Activated naive CD8-positive, alpha-beta T cell treated with anti-CD3 and anti-CD28 coated beads, Interleukin-2, amount 10 ng/mL, durations not matched to agents 7 days and 5 days (primary cell): ENCODE results near the gene ABR. TPM values are rescaled to one million over a fixed set of nuclear protein-coding genes. Genes with fewer than 3 reads are reported as not detected.

Experiments used
- ATAC-seq: fragments of 150-1000 bp; cut with Tn5 transposase; one replicate; pipeline ENCODE4 v1.10.0; 2021; ENCODE audit warnings: low read depth, moderate library complexity
- POLR2A ChIA-PET: fragments of 350-600 bp; sonication (Branson Sonifier 250); formaldehyde crosslinking; loops from one replicate; lab custom pipeline; 2021; ENCODE audit warnings: antibody characterized with exemption; lab: Charles Lee
- DNase-seq: peaks from one replicate; pipeline ENCODE4 v3.0.0; 2021
- H3K27ac Mint-ChIP-seq: one replicate; pipeline ENCODE4 v1.8.0; 2022; ENCODE audit warnings: mild to moderate bottlenecking, mixed read lengths
- H3K27me3 Mint-ChIP-seq: one replicate; pipeline ENCODE4 v1.8.0; 2022; ENCODE audit warnings: mild to moderate bottlenecking, moderate library complexity, mixed read lengths
- H3K36me3 Mint-ChIP-seq: one replicate; pipeline ENCODE4 v1.8.0; 2021; ENCODE audit warnings: mild to moderate bottlenecking, mixed read lengths
- H3K4me1 Mint-ChIP-seq: one replicate; pipeline ENCODE4 v1.8.0; 2021; ENCODE audit warnings: mixed read lengths
- H3K4me3 Mint-ChIP-seq: one replicate; pipeline ENCODE4 v1.8.0; 2022; ENCODE audit warnings: mild to moderate bottlenecking, moderate library complexity, mixed read lengths
- H3K9me3 Mint-ChIP-seq: one replicate; pipeline ENCODE4 v1.8.0; 2021; ENCODE audit warnings: mixed read lengths
- total RNA-seq, 2 experiments: library from RNA; stranded (reverse); gene quantifications; one replicate each; pipeline ENCODE4 v1.2.3, GENCODE V29; 2021

The ABR gene
- total RNA-seq, 2 experiments from 2014 or later: 156 to 158 TPM

DNA sequence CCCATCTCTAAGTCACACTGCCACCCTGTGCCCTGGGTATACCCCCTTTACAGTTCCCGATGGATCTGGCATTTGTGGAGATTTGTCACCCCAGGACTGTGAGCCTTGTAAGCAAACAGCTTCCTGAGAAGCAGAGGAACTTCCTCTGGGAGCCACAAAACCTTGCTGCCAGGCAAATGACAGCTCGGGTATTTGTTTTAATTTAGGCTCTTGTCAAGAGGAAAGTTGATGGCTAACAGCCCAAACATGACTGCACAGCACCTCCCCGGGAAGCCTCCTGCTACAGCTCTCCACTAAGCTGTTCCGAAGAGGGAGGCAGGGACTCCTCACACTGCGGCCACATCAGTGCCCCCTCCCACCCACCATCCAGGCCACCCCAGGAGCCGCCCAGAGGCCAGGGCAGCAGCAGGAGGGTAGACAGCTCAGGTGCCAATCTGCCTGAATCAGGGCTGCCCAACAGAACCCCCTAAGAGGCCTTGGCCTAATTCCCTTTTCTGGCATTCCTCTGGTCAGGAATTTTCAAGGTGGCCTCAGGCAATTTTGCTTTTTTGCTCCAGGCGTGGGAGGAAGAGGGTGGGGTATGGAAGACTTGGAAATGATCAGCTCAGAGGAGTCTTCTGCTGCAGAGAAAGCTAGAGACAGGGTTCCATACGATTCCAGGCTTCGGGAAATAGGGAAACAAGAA is 2.6 kb downstream of the ABR start:
- ATAC-seq: no peak
- POLR2A ChIA-PET: no interaction called here
- peaks cover 15% of the 10 kb centered on the region for H3K27me3 Mint-ChIP-seq
- H3K4me3 Mint-ChIP-seq: no peak overlapping the region
- no peak overlapping the region for H3K27ac Mint-ChIP-seq
- DNase-seq: no peak
- no peaks in the 10 kb centered on the region for H3K36me3 Mint-ChIP-seq
- peaks cover 4% of the 10 kb centered on the region for H3K4me1 Mint-ChIP-seq
- no peaks in the 10 kb centered on the region for H3K9me3 Mint-ChIP-seq

DNA sequence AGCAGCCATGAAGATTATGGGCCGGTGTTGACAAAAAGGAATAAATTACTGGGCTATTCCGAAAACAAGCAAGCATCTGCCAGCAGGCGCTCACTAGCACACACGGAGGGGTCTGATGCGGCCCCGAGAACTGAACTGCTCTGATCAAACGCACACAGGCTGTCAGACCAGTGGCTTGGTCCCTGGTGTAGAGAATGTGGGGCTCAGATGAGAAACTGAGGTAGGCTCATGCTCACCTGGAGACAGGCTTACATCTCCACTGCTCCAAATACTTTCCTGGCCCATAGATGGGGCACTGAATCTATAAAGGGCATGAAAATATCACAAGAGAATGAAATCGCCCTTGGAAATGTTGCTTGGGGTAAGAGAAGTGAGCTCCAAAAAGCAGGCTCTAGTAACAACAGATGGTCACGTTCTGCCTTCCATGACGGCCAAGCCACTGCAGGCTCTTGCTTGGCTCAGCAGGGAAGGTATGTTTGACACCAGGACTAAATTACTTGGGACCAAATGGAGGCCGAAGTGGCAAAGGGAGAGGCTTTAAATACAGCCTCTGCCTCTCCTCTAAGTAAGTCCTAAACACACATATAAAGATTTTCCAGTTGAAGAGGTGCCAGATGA is 5.4 kb downstream of the ABR start:
- no peak for ATAC-seq
- DNase-seq: no peak
- Mint-ChIP-seq H3K4me1 (peaks cover 11% of the 10 kb centered on the region), H3K27ac (no peak overlapping the region), H3K9me3 (no peaks in the 10 kb centered on the region), H3K36me3 (no peaks in the 10 kb centered on the region), H3K4me3 (no peak overlapping the region), H3K27me3 (peaks cover 14% of the 10 kb centered on the region)
- POLR2A ChIA-PET: no interaction called here

DNA sequence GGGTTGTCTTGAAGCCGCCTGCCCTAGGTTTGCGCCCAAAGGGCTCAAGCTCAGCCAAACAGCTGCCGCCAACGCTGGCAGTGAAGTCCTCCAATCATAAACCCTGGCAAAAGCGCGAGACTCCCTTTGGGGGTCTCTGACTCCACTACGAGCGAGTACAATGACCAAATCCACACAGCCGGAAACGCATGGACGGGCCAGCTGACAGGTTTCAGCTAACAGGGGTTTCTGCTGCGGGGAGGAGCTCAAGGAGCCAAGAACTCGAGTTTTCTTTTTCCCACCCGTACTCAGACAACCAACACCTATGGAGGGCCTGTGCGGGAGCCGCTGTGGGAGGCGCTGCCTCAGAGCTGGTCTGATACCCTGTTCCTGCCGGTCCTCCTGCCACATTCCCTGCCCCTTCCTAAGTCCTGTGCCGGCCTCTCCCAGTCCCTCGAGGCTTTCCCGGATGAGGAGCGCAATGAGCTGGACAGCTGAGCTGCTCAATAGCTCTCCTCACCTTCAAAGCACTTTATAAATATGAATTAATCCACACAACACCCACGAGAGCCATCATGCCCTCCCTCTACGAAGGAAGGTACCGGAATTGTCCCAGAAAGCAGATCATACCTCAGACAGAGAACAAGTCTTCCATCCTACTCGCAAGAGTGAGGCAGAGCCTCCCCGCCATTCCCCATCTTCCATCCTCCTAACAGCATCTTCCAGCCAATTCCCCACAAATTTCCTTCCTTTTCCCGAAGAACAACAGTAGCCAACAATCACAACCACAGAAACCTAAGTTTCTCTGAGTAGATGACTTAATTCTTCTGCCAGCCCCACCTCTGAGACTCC is 6.1 kb downstream of the ABR start:
- no peaks in the 10 kb centered on the region for H3K36me3 Mint-ChIP-seq
- ATAC-seq: no peak
- no peak for DNase-seq
- peaks cover 12% of the 10 kb centered on the region for H3K27me3 Mint-ChIP-seq
- H3K4me1 Mint-ChIP-seq: peaks cover 16% of the 10 kb centered on the region
- H3K27ac Mint-ChIP-seq: no peak overlapping the region
- POLR2A ChIA-PET: no interaction called here
- no peaks in the 10 kb centered on the region for H3K9me3 Mint-ChIP-seq
- no peak overlapping the region for H3K4me3 Mint-ChIP-seq

DNA sequence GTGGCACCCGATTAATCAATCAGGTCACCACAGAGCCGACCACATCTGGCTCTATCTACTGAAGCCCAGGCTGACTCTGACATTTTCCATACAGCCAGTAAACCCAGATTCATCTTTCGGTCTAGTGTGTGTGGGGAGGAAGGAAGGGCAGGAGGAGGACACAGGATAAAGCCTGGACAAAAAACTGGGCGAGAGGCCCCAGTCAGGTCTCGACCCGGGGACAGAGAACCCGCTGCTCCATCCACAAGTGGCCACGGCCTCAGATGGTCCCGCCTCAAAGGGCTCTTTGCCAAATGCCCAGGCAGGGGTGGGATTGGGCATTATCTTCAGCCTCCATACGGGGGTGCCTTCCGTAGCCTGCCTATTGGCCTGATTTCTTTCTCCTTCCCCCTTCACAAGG is 7.8 kb downstream of the ABR start:
- no peak for ATAC-seq
- peaks cover 12% of the 10 kb centered on the region for H3K4me1 Mint-ChIP-seq
- no peak overlapping the region for H3K4me3 Mint-ChIP-seq
- no peaks in the 10 kb centered on the region for H3K9me3 Mint-ChIP-seq
- H3K27me3 Mint-ChIP-seq: peaks cover 4% of the 10 kb centered on the region
- DNase-seq: no peak
- H3K36me3 Mint-ChIP-seq: no peaks in the 10 kb centered on the region
- POLR2A ChIA-PET: no interaction called here
- H3K27ac Mint-ChIP-seq: no peak overlapping the region

DNA sequence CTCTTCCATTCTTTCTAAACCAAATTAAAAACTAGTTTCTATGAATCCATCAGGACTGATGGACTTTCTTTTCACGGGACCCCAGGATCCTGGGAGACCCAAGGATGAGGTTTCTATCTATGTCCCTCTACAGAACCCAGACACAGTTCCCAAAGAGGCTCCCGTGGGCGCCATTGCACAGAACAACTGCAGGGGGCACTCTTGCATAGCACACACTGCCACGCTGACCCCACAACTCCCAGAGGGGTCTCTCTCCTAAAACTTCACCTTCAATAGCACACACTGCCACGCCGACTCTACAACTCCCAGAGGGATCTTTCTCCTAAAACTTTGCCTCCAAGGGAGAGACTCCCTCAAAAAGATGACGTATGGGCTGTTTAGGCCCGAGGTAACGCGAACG is 9.0 kb downstream of the ABR start:
- no peak for ATAC-seq
- H3K27me3 Mint-ChIP-seq: peaks cover 2% of the 10 kb centered on the region
- no peak overlapping the region for H3K4me3 Mint-ChIP-seq
- H3K4me1 Mint-ChIP-seq: peaks cover 12% of the 10 kb centered on the region
- POLR2A ChIA-PET: no interaction called here
- H3K27ac Mint-ChIP-seq: no peak overlapping the region
- no peak for DNase-seq
- H3K36me3 Mint-ChIP-seq: no peaks in the 10 kb centered on the region
- H3K9me3 Mint-ChIP-seq: no peaks in the 10 kb centered on the region

DNA sequence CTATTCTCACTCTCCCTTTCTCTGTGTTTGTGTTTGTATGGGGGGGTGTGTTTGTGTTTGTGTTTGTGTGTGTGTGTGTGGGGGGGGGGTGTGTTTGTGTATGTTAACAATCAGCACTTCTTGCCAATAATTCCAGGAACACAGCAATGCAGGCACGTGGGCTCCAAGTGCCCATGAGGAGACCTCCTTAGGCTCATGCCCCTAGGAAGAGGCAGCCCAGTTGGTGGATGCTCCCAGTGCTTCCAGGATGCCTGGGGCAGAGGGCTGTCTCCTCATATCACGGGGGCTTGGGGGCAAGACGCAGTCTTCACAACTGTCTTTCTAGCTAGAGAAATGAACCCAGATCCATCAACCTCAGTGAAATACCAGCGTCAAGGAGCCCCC is 9.9 kb downstream of the ABR start:
- Mint-ChIP-seq H3K27me3 (peaks cover 2% of the 10 kb centered on the region), H3K9me3 (no peaks in the 10 kb centered on the region), H3K36me3 (no peaks in the 10 kb centered on the region), H3K4me1 (peaks cover 12% of the 10 kb centered on the region), H3K4me3 (no peak overlapping the region), H3K27ac (no peak overlapping the region)
- ATAC-seq: no peak
- POLR2A ChIA-PET: no interaction called here
- no peak for DNase-seq

DNA sequence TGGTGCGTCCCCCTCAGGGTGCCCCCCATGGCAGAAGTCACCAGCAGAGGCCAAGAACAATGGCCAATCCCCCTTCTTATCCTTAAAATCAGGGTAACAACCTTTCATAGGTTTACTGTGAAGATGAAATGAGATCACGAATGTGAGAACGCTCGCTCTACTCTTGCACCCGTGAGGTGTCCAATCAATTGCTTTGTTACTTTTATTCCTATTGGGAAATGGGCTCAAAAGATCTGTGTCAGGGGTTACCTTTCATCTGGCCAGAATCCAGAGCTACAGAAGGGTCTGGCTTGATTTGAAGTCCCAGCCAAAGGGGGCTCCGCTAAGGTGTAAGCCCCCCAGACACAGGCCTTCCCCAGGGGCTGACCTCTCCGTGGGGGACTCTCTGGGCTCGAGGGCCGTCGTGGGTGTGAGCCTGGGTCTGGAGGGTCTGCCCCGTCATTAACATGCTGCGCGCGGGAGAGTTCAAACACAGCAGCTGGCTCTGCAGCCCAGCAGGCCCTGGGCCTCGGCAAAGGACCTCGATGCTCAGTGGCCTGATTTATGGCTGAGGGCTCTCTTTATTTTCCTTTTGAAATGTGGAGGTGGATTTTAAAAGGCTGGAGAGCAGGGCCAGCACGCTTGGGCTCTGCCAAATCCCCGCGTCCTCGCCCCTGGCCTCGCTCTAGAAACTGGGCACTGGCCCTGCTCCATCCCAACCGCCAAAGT is 10.4 kb downstream of the ABR start:
- H3K36me3 Mint-ChIP-seq: no peaks in the 10 kb centered on the region
- H3K9me3 Mint-ChIP-seq: no peaks in the 10 kb centered on the region
- peaks cover 12% of the 10 kb centered on the region for H3K4me1 Mint-ChIP-seq
- POLR2A ChIA-PET: no interaction called here
- no peak overlapping the region for H3K4me3 Mint-ChIP-seq
- H3K27ac Mint-ChIP-seq: no peak overlapping the region
- peaks cover 2% of the 10 kb centered on the region for H3K27me3 Mint-ChIP-seq
- ATAC-seq: no peak
- DNase-seq: no peak

DNA sequence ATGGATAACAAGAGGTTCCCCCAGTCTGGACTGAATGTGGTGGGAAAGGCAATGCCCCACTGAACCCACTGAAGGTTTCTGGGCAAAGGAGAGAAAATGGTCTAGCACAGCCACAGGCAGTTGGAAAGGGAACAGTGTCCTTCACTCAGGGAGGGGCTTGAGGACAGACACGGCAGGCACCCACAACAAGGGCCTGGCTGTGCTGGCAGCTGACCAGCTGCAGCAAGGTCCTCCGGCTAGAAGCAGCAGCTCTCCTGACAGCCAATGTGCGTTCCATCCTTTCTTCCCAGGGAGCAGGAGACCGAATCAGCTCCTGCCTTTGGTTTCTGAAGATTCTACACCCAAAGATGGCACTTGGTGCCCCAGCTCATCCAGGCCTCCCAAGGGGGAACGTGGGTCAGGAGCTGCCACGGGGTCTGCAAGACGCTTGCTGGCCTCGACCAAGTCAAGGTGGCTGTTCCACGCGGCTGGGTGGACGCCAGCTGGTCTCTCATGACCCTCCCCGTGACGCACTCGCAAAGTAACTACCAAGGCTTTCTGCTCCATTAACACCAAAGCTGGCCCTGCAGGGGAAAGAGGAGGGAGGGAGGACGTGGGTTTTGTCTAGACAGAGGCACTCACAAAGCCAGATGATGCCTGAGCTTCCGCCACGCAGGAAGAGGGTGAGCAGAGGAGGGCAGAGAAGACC is 11.1 kb downstream of the ABR start:
- no peaks in the 10 kb centered on the region for H3K9me3 Mint-ChIP-seq
- POLR2A ChIA-PET: no interaction called here
- peaks cover 12% of the 10 kb centered on the region for H3K4me1 Mint-ChIP-seq
- no peak for DNase-seq
- ATAC-seq: no peak
- peaks cover 2% of the 10 kb centered on the region for H3K27me3 Mint-ChIP-seq
- no peaks in the 10 kb centered on the region for H3K36me3 Mint-ChIP-seq
- H3K27ac Mint-ChIP-seq: no peak overlapping the region
- H3K4me3 Mint-ChIP-seq: no peak overlapping the region

DNA sequence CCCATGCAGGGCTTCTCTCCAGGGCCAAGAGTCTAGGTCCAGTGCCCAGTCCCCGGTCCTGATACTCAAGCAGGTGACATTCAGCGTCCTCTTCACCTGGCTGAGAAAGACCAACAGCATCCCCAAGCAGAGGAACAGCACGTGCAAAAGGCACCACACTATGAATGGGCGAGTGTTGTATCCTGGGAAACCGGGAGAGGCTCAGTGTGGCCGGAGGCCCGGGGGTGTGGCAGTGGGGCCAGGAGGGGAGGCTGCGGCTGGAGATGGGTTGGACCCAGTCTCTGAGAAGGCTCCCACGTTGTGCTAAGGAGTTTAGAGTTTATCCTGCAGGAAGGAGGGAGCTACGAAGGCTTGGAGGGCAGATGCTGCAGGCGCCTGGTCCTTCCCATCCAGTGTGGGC is 13.5 kb downstream of the ABR start:
- peaks cover 11% of the 10 kb centered on the region for H3K4me1 Mint-ChIP-seq
- no peak overlapping the region for H3K27ac Mint-ChIP-seq
- no peaks in the 10 kb centered on the region for H3K9me3 Mint-ChIP-seq
- ATAC-seq: no peak
- no peaks in the 10 kb centered on the region for H3K36me3 Mint-ChIP-seq
- H3K27me3 Mint-ChIP-seq: peaks cover 2% of the 10 kb centered on the region
- H3K4me3 Mint-ChIP-seq: no peak overlapping the region
- no peak for DNase-seq
- POLR2A ChIA-PET: no interaction called here

DNA sequence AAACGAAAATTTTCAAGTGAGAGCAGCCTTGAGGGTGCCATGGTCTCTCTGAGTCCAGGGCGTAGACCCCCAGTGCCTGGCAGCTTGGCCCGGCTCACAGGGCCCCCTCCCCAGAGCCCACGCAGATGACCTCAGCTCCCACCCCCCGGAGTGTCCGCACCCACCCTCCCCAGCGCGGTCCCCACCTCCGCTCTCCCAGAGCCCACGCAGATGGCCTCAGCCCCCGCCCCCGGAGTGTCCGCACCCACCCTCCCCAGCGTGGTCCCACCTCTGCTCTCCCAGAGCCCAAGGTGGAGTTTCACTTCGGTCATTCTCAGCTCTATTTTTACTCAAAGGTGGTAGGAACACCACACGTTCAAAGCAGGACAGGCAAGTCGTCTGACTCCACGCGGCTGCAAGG is 13.9 kb downstream of the ABR start:
- Mint-ChIP-seq H3K27ac (no peak overlapping the region), H3K9me3 (no peaks in the 10 kb centered on the region), H3K4me3 (no peak overlapping the region), H3K36me3 (no peaks in the 10 kb centered on the region), H3K4me1 (peaks cover 7% of the 10 kb centered on the region), H3K27me3 (peaks cover 2% of the 10 kb centered on the region)
- DNase-seq (no peak), ATAC-seq (no peak)
- POLR2A ChIA-PET: interaction anchor here (1.0 kb wide), 1 partner anchor 133 kb away, joined by 3 read pairs; no protein-coding TSS in a partner anchor

DNA sequence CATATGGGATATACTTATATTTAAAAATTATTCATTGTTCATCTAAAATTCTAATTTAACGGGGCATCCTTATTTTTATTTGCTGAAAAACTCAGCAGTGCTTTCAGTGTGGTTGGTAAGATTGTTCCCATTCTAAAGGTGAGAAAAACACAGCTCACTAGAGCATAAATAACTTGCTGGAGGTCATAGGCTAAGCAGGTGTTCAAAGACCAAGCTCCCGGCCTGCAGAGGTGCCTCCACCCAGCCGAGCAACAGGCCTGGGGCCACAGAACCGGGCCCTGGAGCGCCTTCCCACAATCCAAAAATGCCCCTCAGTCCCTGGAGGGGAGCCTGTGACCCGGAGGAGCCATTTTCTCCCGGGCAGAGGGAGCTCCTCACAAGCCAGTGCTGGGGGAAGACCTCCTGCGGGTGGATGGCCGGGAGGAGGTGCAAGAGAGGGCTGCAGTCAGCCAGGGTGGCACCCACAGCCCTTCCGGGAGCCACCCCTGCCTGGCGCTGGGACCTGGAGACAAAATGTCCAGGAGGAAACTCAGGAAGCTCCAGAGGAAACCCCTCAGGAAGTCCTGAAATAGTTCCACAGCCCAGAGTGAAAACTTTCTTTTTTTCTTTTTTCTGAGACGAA is 14.7 kb downstream of the ABR start:
- H3K36me3 Mint-ChIP-seq: no peaks in the 10 kb centered on the region
- POLR2A ChIA-PET: interaction anchor here (1.0 kb wide), 1 partner anchor 133 kb away, joined by 3 read pairs; no protein-coding TSS in a partner anchor
- no peaks in the 10 kb centered on the region for H3K9me3 Mint-ChIP-seq
- no peak overlapping the region for H3K4me3 Mint-ChIP-seq
- H3K4me1 Mint-ChIP-seq: peaks cover 6% of the 10 kb centered on the region
- no peak overlapping the region for H3K27ac Mint-ChIP-seq
- peaks cover 2% of the 10 kb centered on the region for H3K27me3 Mint-ChIP-seq
- no peak for DNase-seq
- ATAC-seq: no peak

DNA sequence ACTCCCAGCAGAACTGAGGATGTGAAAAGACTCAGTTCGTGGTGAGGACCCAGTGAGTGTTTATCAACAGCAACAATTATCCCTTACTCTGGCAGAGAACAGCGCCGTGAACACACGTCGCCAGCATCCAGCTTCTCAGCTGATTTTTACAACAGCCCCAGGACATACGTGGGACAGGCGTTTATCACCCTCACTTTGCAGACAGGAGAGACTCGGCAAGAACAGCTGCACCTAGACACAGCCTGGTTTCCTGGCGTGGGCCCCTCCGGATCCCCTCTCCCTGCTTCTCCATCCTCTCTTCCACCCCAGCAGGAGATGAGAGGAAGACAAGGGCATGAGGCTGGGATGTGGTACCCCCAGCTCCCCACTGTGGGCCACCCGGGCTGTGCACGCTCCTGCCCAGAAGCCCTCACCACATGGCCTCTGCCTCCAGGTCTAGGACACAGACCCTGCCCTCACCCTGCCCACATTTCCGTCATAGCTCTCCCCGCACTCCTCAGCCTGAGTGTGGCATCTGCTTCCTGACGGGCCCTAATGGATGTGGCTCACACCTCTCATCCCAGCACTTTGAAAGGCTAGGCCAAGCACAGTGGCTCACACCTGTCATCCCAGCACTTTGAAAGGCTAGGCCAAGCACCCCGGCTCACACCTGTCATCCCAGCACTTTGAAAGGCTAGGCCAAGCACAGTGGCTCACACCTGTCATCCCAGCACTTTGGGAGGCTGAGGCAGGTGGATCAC is 17.5 kb downstream of the ABR start:
- H3K36me3 Mint-ChIP-seq: no peaks in the 10 kb centered on the region
- ATAC-seq: no peak
- POLR2A ChIA-PET: no interaction called here

More for the DNA sequence above, 17.5 kb downstream of the ABR start:
- Mint-ChIP-seq H3K4me3 (no peak overlapping the region), H3K9me3 (no peaks in the 10 kb centered on the region), H3K27me3 (no peaks in the 10 kb centered on the region), H3K27ac (no peak overlapping the region), H3K4me1 (no peaks in the 10 kb centered on the region)
- DNase-seq: no peak
